Activated CD4-positive, alpha-beta T cell treated with anti-CD3 and anti-CD28 coated beads, Interleukin-2, amount 10 ng/mL, durations not matched to agents 7 days and 5 days (primary cell): ENCODE measurements around the gene LSM14B. TPM values are rescaled to one million over a fixed set of nuclear protein-coding genes. Genes with fewer than 3 reads are reported as not detected.
"Not testable (repeated sequence)": the region's sequence is repeated elsewhere in the genome, so short reads cannot be mapped to it uniquely, and the experiment has no call there.

Source experiments
- CTCF ChIA-PET: fragments of 350-600 bp; sonication (Branson Sonifier 250); formaldehyde crosslinking; loops from one replicate; lab custom pipeline; 2021; ENCODE audit warnings: antibody characterized with exemption; lab: Charles Lee
- POLR2A ChIA-PET: fragments of 350-600 bp; sonication (Branson Sonifier 250); formaldehyde crosslinking; loops from one replicate; lab custom pipeline; 2021; ENCODE audit warnings: antibody characterized with exemption; lab: Charles Lee
- DNase-seq: peaks from one replicate; pipeline ENCODE4 v3.0.0-alpha.2; 2020
- H3K27ac Mint-ChIP-seq: one replicate; pipeline ENCODE4 v1.8.0; 2021; ENCODE audit warnings: mild to moderate bottlenecking, moderate library complexity, mixed read lengths
- H3K27me3 Mint-ChIP-seq: one replicate; pipeline ENCODE4 v1.8.0; 2021; ENCODE audit warnings: mixed read lengths
- H3K36me3 Mint-ChIP-seq: one replicate; pipeline ENCODE4 v1.8.0; 2021; ENCODE audit warnings: low read depth, mixed read lengths
- H3K4me1 Mint-ChIP-seq: one replicate; pipeline ENCODE4 v1.8.0; 2021; ENCODE audit warnings: mixed read lengths
- H3K4me3 Mint-ChIP-seq: one replicate; pipeline ENCODE4 v1.8.0; 2021; ENCODE audit warnings: mild to moderate bottlenecking, moderate library complexity, mixed read lengths
- H3K9me3 Mint-ChIP-seq: one replicate; pipeline ENCODE4 v1.8.0; 2021; ENCODE audit warnings: mixed read lengths
- total RNA-seq, 2 experiments: library from RNA; stranded (reverse); gene quantifications; one replicate each; pipeline ENCODE4 v1.2.3, GENCODE V29; 2021

The LSM14B gene
- total RNA-seq, result 10 to 100 TPM; 42.6 to 47.1 TPM

GRCh38 chr20:62121776-62122653 is at the start of gene LSM14B:
LSM14B (plus strand) TSS chr20:62122475; CDS start chr20:62122667, 192 bp downstream.
- H3K36me3 Mint-ChIP-seq, result peaks cover 30% of the 10 kb centered on the region
- peak; percentile 94 for DNase-seq
- peak within 1 kb of the TSS; percentile 92 for H3K27ac Mint-ChIP-seq
- peak within 1 kb of the TSS; percentile 85 for H3K4me3 Mint-ChIP-seq
- ChIA-PET POLR2A (interaction anchor here (1.1 to 1.5 kb wide), 2 partner anchors 21 to 56 kb away, joined by 3 to 7 read pairs; partner anchors contain the start of genes PSMA7, SS18L1 and TAF4), CTCF (interaction anchor here (0.6 to 1.9 kb wide), 7 partner anchors 10 to 631 kb away, joined by 3 to 7 read pairs (median 3); no protein-coding TSS in a partner anchor)
- no peaks in the 10 kb centered on the region for H3K27me3 Mint-ChIP-seq
- no peaks in the 10 kb centered on the region for H3K9me3 Mint-ChIP-seq
- H3K4me1 Mint-ChIP-seq, result peaks cover 55% of the 10 kb centered on the region

- POLR2A ChIA-PET, result no interaction called here
- H3K36me3 Mint-ChIP-seq, result peaks cover 8% of the 10 kb centered on the region
- H3K27ac Mint-ChIP-seq, result no peak overlapping the region
- H3K4me1 Mint-ChIP-seq, result no peaks in the 10 kb centered on the region
- no peak for DNase-seq
- CTCF ChIA-PET, result interaction anchor here (1.2 kb wide), 1 partner anchor 45 kb away, joined by 3 read pairs; no protein-coding TSS in a partner anchor
- no peak overlapping the region for H3K4me3 Mint-ChIP-seq
- H3K9me3 Mint-ChIP-seq, result peaks cover 28% of the 10 kb centered on the region
- H3K27me3 Mint-ChIP-seq, result peaks cover 1% of the 10 kb centered on the region
Observed at GRCh38 chr20:62073323-62073722, 49.0 kb upstream of the LSM14B start.

- Mint-ChIP-seq H3K27ac (no peak overlapping the region), H3K4me3 (no peak overlapping the region), H3K27me3 (peaks cover 1% of the 10 kb centered on the region), H3K4me1 (no peaks in the 10 kb centered on the region), H3K9me3 (peaks cover 33% of the 10 kb centered on the region), H3K36me3 (peaks cover 4% of the 10 kb centered on the region)
- CTCF ChIA-PET, result no interaction called here
- DNase-seq, result no peak
- POLR2A ChIA-PET, result no interaction called here
Observed at GRCh38 chr20:62079166-62079565, 43.1 kb upstream of the LSM14B start.

GRCh38 chr20:62080249-62080990 is 41.9 kb upstream of the LSM14B start:
- H3K9me3 Mint-ChIP-seq, result peaks cover 28% of the 10 kb centered on the region
- CTCF ChIA-PET, result interaction anchor here (0.6 kb wide), 1 partner anchor 62 kb away, joined by 3 read pairs; no protein-coding TSS in a partner anchor
- no peak overlapping the region for H3K27ac Mint-ChIP-seq
- no peaks in the 10 kb centered on the region for H3K36me3 Mint-ChIP-seq
- no peak for DNase-seq
- H3K4me1 Mint-ChIP-seq, result no peaks in the 10 kb centered on the region
- H3K4me3 Mint-ChIP-seq, result no peak overlapping the region
- no peaks in the 10 kb centered on the region for H3K27me3 Mint-ChIP-seq
- POLR2A ChIA-PET, result no interaction called here

GRCh38 chr20:62083312-62083711 is 39.0 kb upstream of the LSM14B start:
- POLR2A ChIA-PET, result no interaction called here
- no peak for DNase-seq
- Mint-ChIP-seq H3K4me1 (no peaks in the 10 kb centered on the region), H3K4me3 (no peak overlapping the region), H3K27ac (no peak overlapping the region), H3K9me3 (peaks cover 17% of the 10 kb centered on the region), H3K27me3 (no peaks in the 10 kb centered on the region), H3K36me3 (no peaks in the 10 kb centered on the region)
- CTCF ChIA-PET, result no interaction called here

- H3K4me3 Mint-ChIP-seq, H3K36me3 Mint-ChIP-seq, H3K27ac Mint-ChIP-seq, H3K4me1 Mint-ChIP-seq, POLR2A ChIA-PET, H3K27me3 Mint-ChIP-seq, DNase-seq, CTCF ChIA-PET: not testable (repeated sequence)
- peaks cover 14% of the 10 kb centered on the region for H3K9me3 Mint-ChIP-seq
Observed at GRCh38 chr20:62084224-62084623, 38.1 kb upstream of the LSM14B start.

- POLR2A ChIA-PET, result no interaction called here
- Mint-ChIP-seq H3K27me3 (no peaks in the 10 kb centered on the region), H3K36me3 (no peaks in the 10 kb centered on the region), H3K27ac (no peak overlapping the region), H3K4me3 (no peak overlapping the region), H3K4me1 (no peaks in the 10 kb centered on the region), H3K9me3 (peaks cover 12% of the 10 kb centered on the region)
- DNase-seq, result no peak
- CTCF ChIA-PET, result no interaction called here
Observed at GRCh38 chr20:62085206-62085605, 37.1 kb upstream of the LSM14B start.

GRCh38 chr20:62087227-62087626 is 35.0 kb upstream of the LSM14B start:
- Mint-ChIP-seq H3K36me3 (no peaks in the 10 kb centered on the region), H3K9me3 (peaks cover 8% of the 10 kb centered on the region), H3K27ac (no peak overlapping the region), H3K4me3 (no peak overlapping the region), H3K4me1 (no peaks in the 10 kb centered on the region), H3K27me3 (no peaks in the 10 kb centered on the region)
- ChIA-PET POLR2A (no interaction called here), CTCF (no interaction called here)
- DNase-seq, result no peak

GRCh38 chr20:62087632-62088031 is 34.6 kb upstream of the LSM14B start:
- CTCF ChIA-PET, result no interaction called here
- POLR2A ChIA-PET, result no interaction called here
- H3K4me1 Mint-ChIP-seq, result no peaks in the 10 kb centered on the region
- peaks cover 6% of the 10 kb centered on the region for H3K9me3 Mint-ChIP-seq
- no peaks in the 10 kb centered on the region for H3K36me3 Mint-ChIP-seq
- no peak overlapping the region for H3K4me3 Mint-ChIP-seq
- DNase-seq, result no peak
- no peaks in the 10 kb centered on the region for H3K27me3 Mint-ChIP-seq
- H3K27ac Mint-ChIP-seq, result no peak overlapping the region

- ChIA-PET CTCF (no interaction called here), POLR2A (no interaction called here)
- H3K36me3 Mint-ChIP-seq, result no peaks in the 10 kb centered on the region
- no peaks in the 10 kb centered on the region for H3K27me3 Mint-ChIP-seq
- no peak overlapping the region for H3K27ac Mint-ChIP-seq
- peaks cover 6% of the 10 kb centered on the region for H3K9me3 Mint-ChIP-seq
- H3K4me3 Mint-ChIP-seq, result no peak overlapping the region
- DNase-seq, result no peak
- no peaks in the 10 kb centered on the region for H3K4me1 Mint-ChIP-seq
Observed at GRCh38 chr20:62088258-62089127, 33.8 kb upstream of the LSM14B start.

- Mint-ChIP-seq H3K9me3 (peaks cover 6% of the 10 kb centered on the region), H3K4me3 (no peak overlapping the region), H3K4me1 (no peaks in the 10 kb centered on the region), H3K36me3 (no peaks in the 10 kb centered on the region), H3K27ac (no peak overlapping the region), H3K27me3 (no peaks in the 10 kb centered on the region)
- ChIA-PET CTCF (no interaction called here), POLR2A (no interaction called here)
- DNase-seq, result no peak
Observed at GRCh38 chr20:62089393-62089792, 32.9 kb upstream of the LSM14B start.
